H1 (cell line): ENCODE measurements around the gene ZNF786. TPM values are rescaled to one million over a fixed set of nuclear protein-coding genes. Genes with fewer than 3 reads are reported as not detected.

Experiments used
- CHD2 ChIP-seq: IDR thresholded peaks from 2 replicates; pipeline ENCODE4 v1.6.1; 2012; ENCODE audit warnings: low read length, improper control_type of control experiment
- polyA plus RNA-seq, 7 experiments: library from polyadenylated mRNA; depleted of rRNA in 3 of 7; stranded (reverse) in 5 of 7; unstranded in 2 of 7; fragments of >200 nt in 5 of 7; fragments of 200-250 nt in 2 of 7; gene quantifications; 1 replicate in 5 of 7; 2 replicates in 1 of 7; 4 replicates in 1 of 7; pipeline versions ENCODE4 v1.2.1 to v1.2.3, GENCODE V29; 2011 to 2013; ENCODE audit warnings: missing spikeins in 2 of 7, mixed read lengths in 2 of 7
- total RNA-seq: library from RNA; stranded (reverse); fragmentation: NEBNext Ultra II Directional; extraction: Animal tissue kit (Norgen Biotek cat#: 25700); gene quantifications from 2 replicates; pipeline ENCODE4 v1.2.1, GENCODE V29; 2021
- TF ChIP-seq, protein P1 (sequence below), 3 experiments: IDR thresholded peaks; 1 replicate in 2 of 3; 2 replicates in 1 of 3; pipeline versions ENCODE4 v1.5.1 to v1.6.1; 2011; ENCODE audit warnings: low read length in 3 of 3, mild to moderate bottlenecking in 3 of 3, inconsistent platforms in 2 of 3, low read depth in 1 of 3, moderate library complexity in 1 of 3; ENCODE audit not compliant: insufficient read depth in 1 of 3; ENCODE audit errors: control extremely low read depth in 1 of 3

Gene ZNF786
- total and polyA plus RNA-seq, 2 of the 8 experiments (the other 6 are each of a cell fraction or from before 2014, with no cell fraction given) = 7.7 to 16.3 TPM

DNA sequence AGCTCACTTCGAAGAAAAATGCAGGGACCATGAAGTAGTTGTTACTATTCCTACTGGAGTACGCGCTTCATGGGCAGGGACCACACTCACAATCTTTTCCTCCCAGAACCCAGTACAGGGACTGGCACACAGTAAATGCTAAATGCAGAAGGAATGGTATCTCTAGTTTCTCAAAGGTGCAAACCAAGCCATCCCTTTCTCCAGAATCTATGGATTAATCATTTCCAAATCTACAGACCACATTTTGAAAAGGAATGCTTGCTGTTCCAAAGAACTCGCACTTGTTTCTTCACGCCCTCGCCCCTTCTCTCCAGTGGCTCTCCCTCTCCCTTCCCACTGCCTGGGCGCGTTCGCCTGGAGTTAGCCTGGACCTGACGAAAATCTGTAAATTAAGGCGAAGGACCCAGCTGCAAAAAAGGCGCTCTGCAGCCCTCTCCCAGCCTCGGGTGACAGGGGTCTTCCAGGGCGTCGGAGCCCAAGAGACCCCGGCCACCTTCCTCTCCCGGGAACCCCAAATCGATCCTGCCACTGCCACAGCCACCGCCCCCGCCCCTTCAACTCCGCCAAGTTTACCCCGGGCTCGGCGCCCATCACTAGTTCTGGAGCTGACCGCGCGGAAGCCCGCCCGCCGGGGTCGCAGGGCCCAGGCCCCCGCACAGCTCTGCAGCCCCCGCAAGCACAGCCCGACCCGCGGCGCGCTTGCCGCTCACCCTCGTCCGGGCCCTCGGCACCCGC, 62.7 kb downstream of the ZNF786 start (continued):
- TF ChIP-seq, protein P1, sequence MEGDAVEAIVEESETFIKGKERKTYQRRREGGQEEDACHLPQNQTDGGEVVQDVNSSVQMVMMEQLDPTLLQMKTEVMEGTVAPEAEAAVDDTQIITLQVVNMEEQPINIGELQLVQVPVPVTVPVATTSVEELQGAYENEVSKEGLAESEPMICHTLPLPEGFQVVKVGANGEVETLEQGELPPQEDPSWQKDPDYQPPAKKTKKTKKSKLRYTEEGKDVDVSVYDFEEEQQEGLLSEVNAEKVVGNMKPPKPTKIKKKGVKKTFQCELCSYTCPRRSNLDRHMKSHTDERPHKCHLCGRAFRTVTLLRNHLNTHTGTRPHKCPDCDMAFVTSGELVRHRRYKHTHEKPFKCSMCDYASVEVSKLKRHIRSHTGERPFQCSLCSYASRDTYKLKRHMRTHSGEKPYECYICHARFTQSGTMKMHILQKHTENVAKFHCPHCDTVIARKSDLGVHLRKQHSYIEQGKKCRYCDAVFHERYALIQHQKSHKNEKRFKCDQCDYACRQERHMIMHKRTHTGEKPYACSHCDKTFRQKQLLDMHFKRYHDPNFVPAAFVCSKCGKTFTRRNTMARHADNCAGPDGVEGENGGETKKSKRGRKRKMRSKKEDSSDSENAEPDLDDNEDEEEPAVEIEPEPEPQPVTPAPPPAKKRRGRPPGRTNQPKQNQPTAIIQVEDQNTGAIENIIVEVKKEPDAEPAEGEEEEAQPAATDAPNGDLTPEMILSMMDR (IDR thresholded peaks at IDR 0.05; ENCODE audit: control extremely low read depth in 1 of 3, insufficient read depth in 1 of 3, low read depth in 1 of 3, low read length in 3 of 3) = no peak
- TF ChIP-seq CHD2 = no peak
- TF ChIP-seq, all 59 proteins: peak for 0
